HL-60/S4 (cell line): ENCODE results near the gene TRDMT1.

Experiments used
- in situ Hi-C: fragments of 300-500 bp; cut with MboI; formaldehyde crosslinking; loops from 2 replicates; pipeline ENCODE4 v1.14.3; 2022; ENCODE audit warnings: low sequenced_read_pairs

Gene TRDMT1

DNA sequence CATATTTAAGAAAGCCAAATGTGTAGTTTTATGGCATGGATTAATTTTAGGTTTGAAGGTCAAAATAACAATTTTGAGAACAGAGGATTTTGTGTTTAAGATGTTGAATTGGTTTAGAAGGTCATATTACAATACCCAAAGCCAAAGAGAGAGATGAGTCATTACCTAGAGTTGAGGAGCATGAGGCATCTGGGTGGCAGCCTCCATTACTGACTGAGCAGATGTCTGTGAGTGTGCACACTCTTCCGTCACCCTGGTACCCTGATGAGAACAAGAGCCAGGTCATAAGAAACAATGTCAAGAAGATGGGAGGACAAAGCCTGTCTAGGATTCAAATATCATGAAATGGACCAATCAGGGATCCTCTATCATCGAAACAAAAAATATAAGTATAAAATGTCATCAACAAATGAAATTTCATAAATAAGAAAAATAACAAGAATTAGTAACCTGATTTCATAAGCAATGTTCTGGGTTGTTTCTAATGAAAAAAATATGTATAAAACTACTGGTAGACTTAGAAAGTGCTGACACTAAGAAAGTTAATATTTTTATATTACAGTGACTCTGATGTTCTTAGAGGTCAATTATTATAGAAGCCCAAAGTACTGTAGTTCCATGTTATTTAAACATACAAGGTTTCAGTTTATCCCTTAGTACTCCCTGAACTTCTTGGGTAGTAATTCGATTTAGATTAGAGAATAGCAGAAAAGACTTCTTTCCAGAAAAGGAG is 91.8 kb downstream of the TRDMT1 start:
- in situ Hi-C loops, result no loop called here

DNA sequence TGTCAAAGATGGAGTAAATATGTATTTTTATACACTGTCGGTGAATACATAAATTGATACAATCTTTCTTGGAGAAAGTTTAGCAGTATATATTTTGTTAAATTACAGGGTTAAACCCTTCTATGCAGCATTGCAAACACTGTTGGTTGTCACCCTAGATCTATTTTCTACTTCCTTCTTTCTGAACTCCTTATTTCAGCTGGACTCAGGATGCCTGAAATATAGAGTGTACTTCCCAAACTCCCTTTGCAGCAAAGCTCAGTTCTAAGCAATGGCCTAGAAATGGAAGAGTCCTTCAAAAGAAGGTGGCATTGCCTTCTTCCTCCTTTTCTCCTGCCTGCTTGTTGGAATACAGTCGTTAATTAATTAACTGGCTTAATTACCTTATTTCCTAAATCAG is 92.4 kb downstream of the TRDMT1 start:
- in situ Hi-C loops, result no loop called here

DNA sequence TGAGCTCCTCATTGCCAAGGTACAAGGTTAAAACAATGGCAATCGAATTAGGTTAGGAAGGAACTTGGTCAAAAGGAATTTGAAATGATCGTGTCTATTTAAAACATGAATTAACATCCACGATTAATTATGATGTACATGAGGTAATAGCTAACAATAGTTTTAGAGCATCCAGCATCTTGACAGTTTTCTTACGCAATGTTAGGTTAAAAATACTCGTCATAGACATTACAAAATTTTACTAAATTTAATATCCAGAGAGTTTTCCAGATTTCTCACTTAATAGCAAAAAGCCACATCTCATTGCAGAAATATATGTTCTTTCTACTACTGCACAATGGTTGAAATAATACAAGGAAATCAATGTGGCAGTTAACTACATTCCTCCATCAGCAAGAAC is 94.5 kb downstream of the TRDMT1 start:
- in situ Hi-C loops, result no loop called here

DNA sequence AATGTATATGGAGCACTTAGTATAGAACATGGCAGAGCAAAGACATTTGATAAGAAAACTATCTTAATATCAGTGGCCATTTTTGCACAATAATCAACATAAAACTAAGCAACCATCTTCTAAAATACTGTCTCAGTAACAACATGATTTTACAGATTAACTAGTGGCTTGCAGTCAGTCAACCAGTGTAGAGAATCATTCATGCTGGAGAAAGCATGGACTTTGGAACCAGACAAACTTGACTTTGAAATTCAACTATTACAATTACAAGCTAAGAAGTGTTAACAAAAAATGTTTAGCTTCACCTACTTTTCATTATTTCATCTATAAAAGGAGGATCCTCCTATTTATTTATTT is 99.6 kb downstream of the TRDMT1 start:
- in situ Hi-C loops, result no loop called here

DNA sequence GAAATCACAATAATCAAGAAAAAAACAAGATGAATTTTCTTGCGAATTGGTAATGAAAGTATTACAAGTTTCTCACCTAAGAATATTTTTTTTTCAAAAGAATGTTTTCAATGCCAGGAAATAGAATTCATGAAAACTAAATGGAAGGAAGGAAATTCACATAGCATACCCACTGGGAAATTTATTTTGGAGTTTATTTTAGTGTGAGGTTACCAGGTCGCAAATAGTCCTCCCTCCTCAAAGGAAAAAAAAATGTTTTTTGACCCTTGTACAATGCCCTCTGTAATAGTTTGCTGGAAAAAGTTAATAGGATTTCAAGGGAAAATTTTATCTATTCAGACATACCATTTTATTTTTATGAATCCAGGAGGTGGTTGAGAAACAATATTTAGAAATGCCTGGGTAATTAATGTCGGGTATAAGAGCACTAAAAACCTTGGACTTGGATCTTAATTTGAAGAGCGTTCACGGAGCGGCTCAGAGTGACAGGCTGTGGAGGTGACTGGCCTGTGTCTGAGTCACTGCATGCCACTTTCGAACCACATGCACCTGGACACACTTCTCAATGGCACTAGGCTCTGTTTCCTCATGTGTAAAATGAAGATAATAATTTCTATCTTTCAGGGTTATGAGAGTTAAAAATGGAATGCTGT is 100.1 kb downstream of the TRDMT1 start:
- in situ Hi-C loops, result no loop called here

DNA sequence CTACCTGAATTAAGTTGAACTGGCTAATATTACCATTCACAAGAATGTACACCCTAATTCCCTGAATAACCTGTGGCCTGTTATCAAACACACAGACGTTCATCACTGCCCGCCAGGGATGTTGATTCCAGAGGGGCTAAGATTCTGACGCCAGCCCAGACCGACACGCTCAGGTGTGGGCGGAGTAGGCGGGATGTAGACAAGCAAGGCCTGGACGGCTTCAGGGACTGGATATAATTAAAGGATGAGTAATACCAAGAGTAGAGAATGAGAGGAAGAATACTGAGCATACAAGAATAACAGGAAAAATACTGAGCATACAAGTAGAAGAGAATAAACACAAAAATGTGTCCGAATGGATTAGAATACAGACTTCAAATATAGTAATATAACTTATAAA is 100.9 kb downstream of the TRDMT1 start:
- in situ Hi-C loops, result no loop called here

DNA sequence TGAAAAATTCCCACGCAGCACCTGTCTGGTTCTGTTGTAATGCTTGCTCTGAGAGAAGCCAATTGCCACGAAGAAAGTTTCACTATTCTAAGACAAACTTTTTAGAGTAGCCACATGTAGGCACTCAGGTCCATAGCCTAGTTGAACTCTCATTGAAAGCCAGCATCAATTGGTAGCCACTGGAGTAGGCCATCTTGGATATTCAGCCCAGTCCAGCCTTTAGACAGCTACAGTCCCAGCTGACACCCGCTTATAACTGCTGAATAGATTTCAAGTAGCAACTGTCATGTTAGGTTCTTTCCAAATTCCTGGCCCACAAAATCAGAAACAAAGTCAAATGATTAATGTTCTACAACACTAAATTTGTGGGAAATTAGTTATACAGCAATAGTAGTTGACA is 103.5 kb downstream of the TRDMT1 start:
- in situ Hi-C loops, result no loop called here
